Lung (tissue), 12 donors: ENCODE measurements around the gene TOM1. TPM values are rescaled to one million over a fixed set of nuclear protein-coding genes. Genes with fewer than 3 reads are reported as not detected.

ENCODE experiments used
- ATAC-seq: fragments of 200-7000 bp; cut with Tn5 transposase; one replicate; pipeline ENCODE4 v1.9.1; 2020; ENCODE audit warnings: moderate number of reproducible peaks; ENCODE audit not compliant: insufficient read depth, low FRiP score
- DNase-seq, 3 donors: peaks; one replicate each; pipeline ENCODE4 v3.0.0-alpha.2; 2013 to 2017
- H3K27ac ChIP-seq, 2 donors: one replicate each; pipeline ENCODE4 v1.5.1; 2013; ENCODE audit warnings: mild to moderate bottlenecking in 2 of 2, moderate library complexity in 2 of 2, control low read depth in 1 of 2, inconsistent platforms in 1 of 2, low read depth in 1 of 2, low read length in 1 of 2
- H3K27me3 ChIP-seq, 3 donors: one replicate each; pipeline ENCODE4 v1.5.1; 2013; ENCODE audit warnings: low read length in 2 of 3; ENCODE audit not compliant: control insufficient read depth in 3 of 3, insufficient read depth in 3 of 3
- H3K36me3 ChIP-seq, 4 donors: one replicate each; pipeline ENCODE4 v1.5.1; 2013; ENCODE audit warnings: low read length in 4 of 4, mild to moderate bottlenecking in 1 of 4, moderate library complexity in 1 of 4; ENCODE audit not compliant: control insufficient read depth in 4 of 4, insufficient read depth in 4 of 4
- H3K4me1 ChIP-seq, 5 donors: one replicate each; pipeline ENCODE4 v1.5.1; 2013; ENCODE audit warnings: low read length in 5 of 5, mild to moderate bottlenecking in 2 of 5, moderate library complexity in 1 of 5; ENCODE audit not compliant: control insufficient read depth in 5 of 5, insufficient read depth in 5 of 5
- H3K4me3 ChIP-seq: one replicate; pipeline ENCODE4 v1.5.1; 2013; ENCODE audit warnings: mild to moderate bottlenecking, control low read depth, moderate library complexity
- H3K9ac ChIP-seq, 2 donors: one replicate each; pipeline ENCODE4 v1.5.1; 2013; ENCODE audit warnings: low read length in 2 of 2, control low read depth in 1 of 2; ENCODE audit not compliant: insufficient read depth in 1 of 2
- H3K9me3 ChIP-seq, 4 donors: one replicate each; pipeline ENCODE4 v1.5.1; 2013; ENCODE audit warnings: low read length in 3 of 4, mild to moderate bottlenecking in 1 of 4, moderate library complexity in 1 of 4; ENCODE audit not compliant: control insufficient read depth in 4 of 4, insufficient read depth in 3 of 4
- WGBS, 2 donors: extraction: QIAGEN DNeasy Blood & Tissue Kit; methylation state at CpG; one replicate each; pipeline ENCODE4 v1.1.7; 2013; 5-methylcytosine and 5-hydroxymethylcytosine counted together
- polyA plus RNA-seq, 2 donors: library from polyadenylated mRNA; stranded (reverse); fragments of 200-250 nt; gene quantifications; one replicate each; pipeline ENCODE4 v1.2.1, GENCODE V29; 2013
- total RNA-seq, 2 donors: library from RNA; depleted of rRNA in 1 of 2; stranded (reverse); fragments of >200 nt in 1 of 2; gene quantifications; one replicate each; pipeline ENCODE4 v1.2.1, GENCODE V29; 2014 to 2021
- TF ChIP-seq, protein P1 (sequence below): IDR thresholded peaks from 2 replicates; pipeline ENCODE4 v1.5.1; 2012; ENCODE audit warnings: mild to moderate bottlenecking; ENCODE audit errors: control extremely low read depth, extremely low read depth
- donor health status: control.
- donor health status: control.
- donor health status: Bipolar disorder and iron deficiency.
- donor health status: healthy.
- donor health status: DM: yes; HTN: yes; CAD: no.

The TOM1 gene
- total and polyA plus RNA-seq, 4 donors, result 53.4 to 131 (median 72.6) TPM

- H3K4me1 ChIP-seq, result no peaks in the 10 kb centered on the region
- H3K9me3 ChIP-seq, result no peaks in the 10 kb centered on the region
- TF ChIP-seq, protein P1, sequence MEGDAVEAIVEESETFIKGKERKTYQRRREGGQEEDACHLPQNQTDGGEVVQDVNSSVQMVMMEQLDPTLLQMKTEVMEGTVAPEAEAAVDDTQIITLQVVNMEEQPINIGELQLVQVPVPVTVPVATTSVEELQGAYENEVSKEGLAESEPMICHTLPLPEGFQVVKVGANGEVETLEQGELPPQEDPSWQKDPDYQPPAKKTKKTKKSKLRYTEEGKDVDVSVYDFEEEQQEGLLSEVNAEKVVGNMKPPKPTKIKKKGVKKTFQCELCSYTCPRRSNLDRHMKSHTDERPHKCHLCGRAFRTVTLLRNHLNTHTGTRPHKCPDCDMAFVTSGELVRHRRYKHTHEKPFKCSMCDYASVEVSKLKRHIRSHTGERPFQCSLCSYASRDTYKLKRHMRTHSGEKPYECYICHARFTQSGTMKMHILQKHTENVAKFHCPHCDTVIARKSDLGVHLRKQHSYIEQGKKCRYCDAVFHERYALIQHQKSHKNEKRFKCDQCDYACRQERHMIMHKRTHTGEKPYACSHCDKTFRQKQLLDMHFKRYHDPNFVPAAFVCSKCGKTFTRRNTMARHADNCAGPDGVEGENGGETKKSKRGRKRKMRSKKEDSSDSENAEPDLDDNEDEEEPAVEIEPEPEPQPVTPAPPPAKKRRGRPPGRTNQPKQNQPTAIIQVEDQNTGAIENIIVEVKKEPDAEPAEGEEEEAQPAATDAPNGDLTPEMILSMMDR, result no peak
- H3K27ac ChIP-seq, result no peak overlapping the region
- no peak overlapping the region for H3K4me3 ChIP-seq
- ATAC-seq (no peak), DNase-seq (no peak)
- no peak overlapping the region for H3K9ac ChIP-seq
- WGBS, 2 donors, result 95% methylated on average over 7 of the region's 7 CpGs
- no peaks in the 10 kb centered on the region for H3K27me3 ChIP-seq
- peaks cover 29 to 54% (median 33%) of the 10 kb centered on the region in 4 donors for H3K36me3 ChIP-seq
Observed at GRCh38 chr22:35264986-35265385, 34.7 kb upstream of the TOM1 start.

DNA sequence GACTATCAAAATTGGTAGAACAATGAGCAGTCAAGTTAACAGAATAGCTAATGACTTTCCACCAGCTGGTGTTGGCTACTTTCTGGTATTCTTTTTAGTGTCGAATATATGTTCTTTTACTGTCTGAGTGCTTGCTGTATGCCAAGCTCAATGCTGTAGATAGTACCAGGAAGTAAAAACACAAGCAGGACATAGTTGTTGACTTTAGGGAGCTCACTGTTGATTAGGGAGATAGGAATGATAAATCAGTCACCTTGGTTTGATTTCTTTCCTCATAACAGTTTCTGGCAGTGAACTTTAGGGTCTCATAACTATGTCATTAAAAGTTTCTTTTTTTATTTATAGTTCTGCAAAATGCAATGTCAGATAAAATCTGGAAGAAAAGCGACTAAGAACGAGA, 33.4 kb upstream of the TOM1 start:
- ATAC-seq, result no peak

DNA sequence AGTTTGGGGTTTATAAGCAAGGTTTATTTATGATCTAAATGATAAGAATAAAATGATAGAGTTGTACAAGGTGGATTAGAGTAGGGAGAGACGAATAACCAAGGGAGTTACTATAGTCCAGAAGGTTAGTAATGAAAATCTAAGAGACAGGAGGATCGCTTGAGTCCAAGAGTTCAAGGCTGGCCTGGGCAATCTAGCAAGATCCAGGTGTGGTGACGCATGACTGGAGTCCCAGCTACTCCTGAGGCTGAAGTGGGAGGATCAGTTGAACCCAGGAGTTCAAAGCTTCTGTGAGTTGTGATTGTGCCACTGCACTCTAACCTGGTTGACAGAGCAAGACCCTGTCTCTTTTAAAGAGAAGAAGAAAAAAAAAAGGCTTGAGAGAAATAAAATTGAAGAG, 30.1 kb upstream of the TOM1 start:
- TF ChIP-seq, protein P1, result no peak
- Histone ChIP-seq H3K9ac (no peak overlapping the region), H3K27ac (no peak overlapping the region), H3K4me3 (no peak overlapping the region), H3K4me1 (no peaks in the 10 kb centered on the region), H3K27me3 (no peaks in the 10 kb centered on the region), H3K9me3 (no peaks in the 10 kb centered on the region), H3K36me3 (peaks cover 21 to 51% (median 28%) of the 10 kb centered on the region in 4 donors)
- no peak for ATAC-seq
- WGBS, 2 donors, result 96 to 97% methylated on average over 3 of the region's 3 CpGs
- DNase-seq, result no peak

More for the DNA sequence above, 33.4 kb upstream of the TOM1 start:
- DNase-seq, result no peak
- Histone ChIP-seq H3K27ac (no peak overlapping the region), H3K4me1 (no peaks in the 10 kb centered on the region), H3K4me3 (no peak overlapping the region), H3K9ac (no peak overlapping the region), H3K36me3 (peaks cover 30 to 53% (median 34%) of the 10 kb centered on the region in 4 donors), H3K27me3 (no peaks in the 10 kb centered on the region), H3K9me3 (no peaks in the 10 kb centered on the region)
- TF ChIP-seq, protein P1, result no peak
- 76 to 84% methylated on average over 3 of the region's 3 CpGs for WGBS, 2 donors

GRCh38 chr22:35274154-35274871, 25.4 kb upstream of the TOM1 start:
- no peak for ATAC-seq
- peaks cover 5 to 24% (median 18%) of the 10 kb centered on the region in 4 donors for H3K36me3 ChIP-seq
- H3K4me3 ChIP-seq, result no peak overlapping the region

More at GRCh38 chr22:35274154-35274871, 25.4 kb upstream of the TOM1 start:
- Histone ChIP-seq H3K9ac (no peak overlapping the region), H3K27ac (no peak overlapping the region), H3K9me3 (no peaks in the 10 kb centered on the region), H3K4me1 (no peaks in the 10 kb centered on the region), H3K27me3 (no peaks in the 10 kb centered on the region)
- no peak for DNase-seq
- 89 to 91% methylated on average over 8 of the region's 8 CpGs for WGBS, 2 donors
- TF ChIP-seq, protein P1, result no peak
